K562 (cell line): Measurements from ENCODE around the gene NAT10. TPM values are rescaled to one million over a fixed set of nuclear protein-coding genes. Genes with fewer than 3 reads are reported as not detected.

ENCODE experiments used
- ATAC-seq: fragments of 200-7000 bp; cut with Tn5 transposase; 3 replicates; pipeline ENCODE4 v1.9.1; 2020; ENCODE audit warnings: moderate library complexity
- BruUV-seq: library from RNA; stranded (reverse); fragments of 400-500 nt; replicated peaks from 2 replicates; lab custom pipeline; 2021; lab: Mats Ljungman, UMichigan
- CTCF ChIA-PET: fragments of 300-600 bp; formaldehyde crosslinking; extraction: SDS; loops from one replicate; lab custom pipeline; 2021; ENCODE audit warnings: low intra/inter-chr PET ratio; lab: Yijun Ruan, JAX
- POLR2A ChIA-PET: fragments of 300-600, 350-650 bp; sonication (Branson Sonifier 250); formaldehyde crosslinking; extraction: SDS; loops from one replicate; lab custom pipeline; 2021; ENCODE audit warnings: antibody characterized with exemption, inconsistent platforms; lab: Yijun Ruan, JAX
- DNase-seq, 4 experiments: peaks; one replicate each; pipeline versions ENCODE4 v3.0.0 to v3.0.0-alpha.2; 2011 to 2018; ENCODE audit warnings: low spot score in 3 of 4, mixed read lengths in 3 of 4; ENCODE audit errors: extremely low read depth in 1 of 4
- FAIRE-seq: peaks from 2 replicates; lab custom pipeline; 2011; peaks lifted over from hg19 to GRCh38; lab: Jason Lieb, UNC
- H2AFZ ChIP-seq: 2 replicates; pipeline ENCODE4 v1.6.0; 2011; ENCODE audit warnings: low read depth, low read length, control low read depth, inconsistent platforms
- H3K27ac ChIP-seq: fragments of 200-600 bp; 3 replicates; pipeline ENCODE4 v1.8.0; 2011; ENCODE audit warnings: low read depth, mild to moderate bottlenecking, control low read depth, inconsistent platforms, low read length, moderate library complexity, mixed read lengths; ENCODE audit errors: extremely low read depth
- H3K27me3 ChIP-seq, 2 experiments: fragments of 300-600 bp in 1 of 2; 2 replicates in 1 of 2; 3 replicates in 1 of 2; pipeline versions ENCODE4 v1.6.0 to v1.8.0; 2011; ENCODE audit warnings: inconsistent platforms in 2 of 2, low read length in 2 of 2, mild to moderate bottlenecking in 1 of 2, mixed read lengths in 1 of 2, moderate library complexity in 1 of 2; ENCODE audit not compliant: control insufficient read depth in 2 of 2, insufficient read depth in 2 of 2
- H3K36me3 ChIP-seq: fragments of 300-600 bp; 3 replicates; pipeline ENCODE4 v1.8.0; 2011; ENCODE audit warnings: mild to moderate bottlenecking, low read length, inconsistent platforms; ENCODE audit not compliant: control insufficient read depth, insufficient read depth
- H3K4me1 ChIP-seq, 2 experiments: fragments of 200-600 bp in 1 of 2; replicated peaks in 1 of 2; 2 replicates in 1 of 2; 3 replicates in 1 of 2; pipeline versions ENCODE4 v1.5.1 to v1.8.0; 2011; ENCODE audit warnings: inconsistent platforms in 2 of 2, low read length in 2 of 2, mild to moderate bottlenecking in 1 of 2, mixed read lengths in 1 of 2, moderate library complexity in 1 of 2; ENCODE audit not compliant: control insufficient read depth in 2 of 2, insufficient read depth in 2 of 2
- H3K4me2 ChIP-seq: 2 replicates; pipeline ENCODE4 v1.6.1; 2011; ENCODE audit warnings: low read length, control low read depth, inconsistent platforms, mixed read lengths; ENCODE audit not compliant: insufficient read depth
- H3K4me3 ChIP-seq: fragments of 200-600 bp; sonication (generic), shearing (Covaris generic); 2 replicates; pipeline ENCODE4 v1.5.1; 2016; ENCODE audit warnings: control low read depth, inconsistent platforms
- H3K79me2 ChIP-seq: fragments of 200-600 bp; 3 replicates; pipeline ENCODE4 v1.8.0; 2011; ENCODE audit warnings: low read length, inconsistent platforms; ENCODE audit not compliant: control insufficient read depth, insufficient read depth
- H3K9ac ChIP-seq, 2 experiments: 2 replicates each; pipeline versions ENCODE4 v1.6.0 to v1.6.1; 2011; ENCODE audit warnings: low read depth in 2 of 2, low read length in 2 of 2, control low read depth in 1 of 2, inconsistent platforms in 1 of 2, mild to moderate bottlenecking in 1 of 2, mixed read lengths in 1 of 2; ENCODE audit not compliant: insufficient read depth in 1 of 2
- H3K9me1 ChIP-seq: one replicate; pipeline ENCODE4 v1.6.0; 2011; ENCODE audit warnings: inconsistent platforms, mild to moderate bottlenecking, low read length, moderate library complexity; ENCODE audit not compliant: control insufficient read depth, insufficient read depth
- H3K9me3 ChIP-seq: replicated peaks from 2 replicates; pipeline ENCODE4 v1.5.1; 2011; ENCODE audit warnings: low read depth, low read length, inconsistent platforms; ENCODE audit not compliant: control insufficient read depth, insufficient read depth
- H4K20me1 ChIP-seq: replicated peaks from 2 replicates; pipeline ENCODE4 v1.6.1; 2011; ENCODE audit warnings: low read length, inconsistent platforms, mixed read lengths; ENCODE audit not compliant: control insufficient read depth, insufficient read depth
- ELF1 ChIP-seq: fragments of 200-800 bp; sonication (Bioruptor generic); IDR thresholded peaks from 2 replicates; pipeline ENCODE4 v1.6.1; 2016; ENCODE audit warnings: missing genetic modification characterization, missing compliant biosample characterization
- GATA2 ChIP-seq: sonication (generic); formaldehyde crosslinking; IDR thresholded peaks from 2 replicates; pipeline ENCODE4 v1.4.0; 2020; ENCODE audit warnings: mild to moderate bottlenecking, missing genetic modification reagents
- HNRNPUL1 ChIP-seq: fragments of 200-400 bp; formaldehyde crosslinking; IDR thresholded peaks from 2 replicates; pipeline ENCODE4 v1.6.1; 2017; ENCODE audit warnings: low read length
- POLR2G ChIP-seq: fragments of 200-400 bp; formaldehyde crosslinking; IDR thresholded peaks from 2 replicates; pipeline ENCODE4 v1.6.1; 2017; ENCODE audit warnings: low read depth, mild to moderate bottlenecking, antibody characterized with exemption, low read length, moderate library complexity
- SPI1 ChIP-seq: IDR thresholded peaks from 2 replicates; pipeline ENCODE4 v1.6.1; 2011; ENCODE audit warnings: low read depth, low read length, control low read depth, borderline replicate concordance
- WGBS: fragments of 100-300 bp; shearing (Covaris generic); methylation state at CpG from one replicate; pipeline ENCODE4 v1.1.6; 2016; ENCODE audit warnings: low coverage, mixed read lengths; ENCODE audit not compliant: insufficient coverage; ENCODE audit errors: missing lambda C conversion rate; 5-methylcytosine and 5-hydroxymethylcytosine counted together
- in situ Hi-C: fragments of 300-500 bp; cut with MboI; formaldehyde crosslinking; loops from 4 replicates; pipeline ENCODE4 v1.15.0; 2018; ENCODE audit warnings: inconsistent platforms, mixed read lengths
- intact Hi-C: fragments of 100-400 bp; cut with micrococcal nuclease; formaldehyde crosslinking; loops from 2 replicates; pipeline ENCODE4 v1.14.2; 2022
- polyA plus RNA-seq, 8 experiments: library from polyadenylated mRNA; depleted of rRNA in 4 of 8; stranded (reverse) in 5 of 8; unstranded in 3 of 8; fragments of >200 nt; fragmentation: Nextera tagmentation in 2 of 8; fragmentation: Illumina TruSeq in 1 of 8; extraction: Ambion mirVana in 2 of 8; extraction: Trizol in 1 of 8; gene quantifications; 2 replicates each; pipeline versions ENCODE4 v1.2.1 to v1.2.3, GENCODE V29; 2011 to 2014; ENCODE audit warnings: inconsistent platforms in 1 of 8, missing spikeins in 1 of 8
- total RNA-seq, 7 experiments: library from RNA; depleted of rRNA in 6 of 7; stranded (reverse); fragments of >200 nt in 6 of 7; fragmentation: Illumina TruSeq in 2 of 7; extraction: Trizol in 2 of 7; gene quantifications; 2 replicates each; pipeline versions ENCODE4 v1.2.1 to v1.2.3, GENCODE V29; 2011 to 2021; ENCODE audit warnings: low replicate concordance in 1 of 7
- TF ChIP-seq, protein P1 (sequence below), 3 experiments: IDR thresholded peaks in 2 of 3; conservative IDR thresholded peaks in 1 of 3; 2 replicates each; pipeline ENCODE4 v1.5.1; 2011 to 2012; ENCODE audit warnings: low read length in 3 of 3, mild to moderate bottlenecking in 3 of 3, control low read depth in 2 of 3, improper control_type of control experiment in 1 of 3, inconsistent platforms in 1 of 3, low read depth in 1 of 3, mixed read lengths in 1 of 3, moderate library complexity in 1 of 3; ENCODE audit not compliant: insufficient read depth in 2 of 3
- TF ChIP-seq, protein P2 (sequence below), 2 experiments: fragments of 200-800 bp in 1 of 2; sonication (Bioruptor generic) in 1 of 2; sonication (generic) in 1 of 2; formaldehyde crosslinking in 1 of 2; IDR thresholded peaks in 1 of 2; conservative IDR thresholded peaks in 1 of 2; 2 replicates each; pipeline versions ENCODE4 v1.5.0 to v1.6.1; 2016 to 2020; ENCODE audit warnings: missing compliant biosample characterization in 1 of 2, missing genetic modification characterization in 1 of 2, missing genetic modification reagents in 1 of 2

NAT10 gene
- total and polyA plus RNA-seq, 9 of the 15 experiments (the other 6 are each of a cell fraction or from before 2014, with no cell fraction given), result 55.4 to 125 (median 86.3) TPM

DNA sequence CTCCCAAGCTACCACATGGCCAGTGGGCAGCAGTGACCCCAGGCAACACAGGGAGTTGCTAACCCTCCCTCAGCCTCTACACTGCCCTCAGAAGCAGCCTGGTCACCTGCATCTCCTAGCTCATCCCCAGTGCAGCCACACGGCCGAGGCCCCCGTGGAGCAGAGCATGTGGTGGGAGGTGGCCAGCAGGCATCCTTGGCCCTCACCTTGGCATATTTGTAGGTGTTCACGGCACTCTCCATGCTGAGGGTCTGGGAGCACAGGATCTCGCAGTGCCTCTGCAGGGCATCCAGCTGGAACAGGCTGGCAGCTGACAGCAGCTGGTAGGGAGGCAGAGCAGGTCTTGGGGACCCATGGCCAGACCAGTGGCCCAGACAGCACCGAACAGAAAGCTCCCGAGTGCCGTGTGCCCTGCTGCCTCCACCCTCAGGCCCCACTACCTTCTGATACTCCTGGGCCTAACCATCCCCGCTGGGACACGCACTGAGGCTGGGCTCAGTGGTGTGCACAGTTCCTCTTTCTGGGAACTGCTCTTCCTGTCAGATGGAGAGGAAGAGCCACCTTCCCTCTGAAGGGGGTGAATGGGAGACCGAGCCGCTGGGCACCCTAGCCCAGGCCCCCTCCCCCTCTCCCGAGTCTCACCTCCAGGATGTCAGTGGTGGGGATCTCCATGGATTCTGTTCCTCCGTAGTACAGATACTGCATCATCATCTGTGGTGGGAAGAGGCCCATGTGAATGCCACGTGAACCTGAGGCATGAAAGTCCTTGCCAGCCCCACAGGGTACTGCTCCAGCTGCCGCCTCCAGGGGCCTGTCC lies 48.8 kb downstream of the NAT10 start:
- DNase-seq, result no peak

More for the DNA sequence above, 48.8 kb downstream of the NAT10 start:
- H3K9ac ChIP-seq, result peak overlapping the region in 1 of 2 experiments; percentile 48; a peak in 1 of 4 replicates
- H3K4me1 ChIP-seq, result peaks cover 0 to 9% of the 10 kb centered on the region in 2 experiments; a peak in 1 of 5 replicates
- in situ Hi-C loops, result loop anchor here (25.0 kb wide), 1 partner anchor 317 kb away; no protein-coding TSS in a partner anchor
- POLR2A ChIA-PET, result interaction anchor here (0.5 to 1.3 kb wide), 4 partner anchors 10 to 257 kb away, joined by 3 to 5 read pairs (median 3); partner anchors contain the start of gene NAT10
- WGBS, result 83% methylated on average over 14 of the region's 16 CpGs
- ATAC-seq, result no peak
- no peak overlapping the region for H2AFZ ChIP-seq
- H3K9me3 ChIP-seq, result no peaks in the 10 kb centered on the region
- peaks cover 3% of the 10 kb centered on the region; the same call in 1 of the 2 replicates for H4K20me1 ChIP-seq
- H3K4me3 ChIP-seq, result no peak overlapping the region
- H3K27me3 ChIP-seq, result no peaks in the 10 kb centered on the region
- TF ChIP-seq SPI1 (0 out of 2 replicates have a peak, but pooled peaks have one; percentile 56), ELF1 (no peak), POLR2G (peak; percentile 48; the same call in 1 of the 2 replicates), HNRNPUL1 (no peak), GATA2 (CRISPR knock-in tag) (no peak)
- TF ChIP-seq, protein P1, sequence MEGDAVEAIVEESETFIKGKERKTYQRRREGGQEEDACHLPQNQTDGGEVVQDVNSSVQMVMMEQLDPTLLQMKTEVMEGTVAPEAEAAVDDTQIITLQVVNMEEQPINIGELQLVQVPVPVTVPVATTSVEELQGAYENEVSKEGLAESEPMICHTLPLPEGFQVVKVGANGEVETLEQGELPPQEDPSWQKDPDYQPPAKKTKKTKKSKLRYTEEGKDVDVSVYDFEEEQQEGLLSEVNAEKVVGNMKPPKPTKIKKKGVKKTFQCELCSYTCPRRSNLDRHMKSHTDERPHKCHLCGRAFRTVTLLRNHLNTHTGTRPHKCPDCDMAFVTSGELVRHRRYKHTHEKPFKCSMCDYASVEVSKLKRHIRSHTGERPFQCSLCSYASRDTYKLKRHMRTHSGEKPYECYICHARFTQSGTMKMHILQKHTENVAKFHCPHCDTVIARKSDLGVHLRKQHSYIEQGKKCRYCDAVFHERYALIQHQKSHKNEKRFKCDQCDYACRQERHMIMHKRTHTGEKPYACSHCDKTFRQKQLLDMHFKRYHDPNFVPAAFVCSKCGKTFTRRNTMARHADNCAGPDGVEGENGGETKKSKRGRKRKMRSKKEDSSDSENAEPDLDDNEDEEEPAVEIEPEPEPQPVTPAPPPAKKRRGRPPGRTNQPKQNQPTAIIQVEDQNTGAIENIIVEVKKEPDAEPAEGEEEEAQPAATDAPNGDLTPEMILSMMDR (IDR thresholded peaks at IDR 0.05 in 2 of 3, conservative IDR thresholded peaks at IDR 0.05 in 1 of 3; ENCODE audit: insufficient read depth in 2 of 3, low read depth in 1 of 3, low read length in 3 of 3), result no peak
- TF ChIP-seq, protein P2, sequence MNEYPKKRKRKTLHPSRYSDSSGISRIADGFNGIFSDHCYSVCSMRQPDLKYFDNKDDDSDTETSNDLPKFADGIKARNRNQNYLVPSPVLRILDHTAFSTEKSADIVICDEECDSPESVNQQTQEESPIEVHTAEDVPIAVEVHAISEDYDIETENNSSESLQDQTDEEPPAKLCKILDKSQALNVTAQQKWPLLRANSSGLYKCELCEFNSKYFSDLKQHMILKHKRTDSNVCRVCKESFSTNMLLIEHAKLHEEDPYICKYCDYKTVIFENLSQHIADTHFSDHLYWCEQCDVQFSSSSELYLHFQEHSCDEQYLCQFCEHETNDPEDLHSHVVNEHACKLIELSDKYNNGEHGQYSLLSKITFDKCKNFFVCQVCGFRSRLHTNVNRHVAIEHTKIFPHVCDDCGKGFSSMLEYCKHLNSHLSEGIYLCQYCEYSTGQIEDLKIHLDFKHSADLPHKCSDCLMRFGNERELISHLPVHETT (CRISPR knock-in tag; conservative IDR thresholded peaks at IDR 0.05 in 1 of 2, IDR thresholded peaks at IDR 0.05 in 1 of 2), result no peak
- FAIRE-seq, result no peak
- H3K27ac ChIP-seq, result no peak overlapping the region
- intact Hi-C loops, result no loop called here
- no peaks in the 10 kb centered on the region for H3K79me2 ChIP-seq
- no TSS peak for BruUV-seq
- no peak overlapping the region for H3K4me2 ChIP-seq
- H3K36me3 ChIP-seq, result peaks cover 58% of the 10 kb centered on the region; the same call in 1 of the 3 replicates
- H3K9me1 ChIP-seq, result no peaks in the 10 kb centered on the region
- CTCF ChIA-PET, result no interaction called here
